Activated naive CD4-positive, alpha-beta T cell treated with anti-CD3 and anti-CD28 coated beads, Interleukin-2, amount 10 ng/mL, durations not matched to agents 7 days and 5 days (primary cell): ENCODE measurements around the gene UROC1.

Experiments
- CTCF ChIA-PET: fragments of 350-600 bp; sonication (Branson Sonifier 250); formaldehyde crosslinking; loops from one replicate; lab custom pipeline; 2021; ENCODE audit warnings: antibody characterized with exemption; lab: Charles Lee
- DNase-seq: peaks from one replicate; pipeline ENCODE4 v3.0.0-alpha.2; 2020
- H3K27ac Mint-ChIP-seq: one replicate; pipeline ENCODE4 v1.8.0; 2021; ENCODE audit warnings: mild to moderate bottlenecking, moderate library complexity, mixed read lengths
- H3K27me3 Mint-ChIP-seq: one replicate; pipeline ENCODE4 v1.8.0; 2021; ENCODE audit warnings: mild to moderate bottlenecking, mixed read lengths
- H3K36me3 Mint-ChIP-seq: one replicate; pipeline ENCODE4 v1.8.0; 2021; ENCODE audit warnings: mixed read lengths
- H3K4me1 Mint-ChIP-seq: one replicate; pipeline ENCODE4 v1.8.0; 2021; ENCODE audit warnings: mixed read lengths
- H3K4me3 Mint-ChIP-seq: one replicate; pipeline ENCODE4 v1.8.0; 2021; ENCODE audit warnings: mild to moderate bottlenecking, moderate library complexity, mixed read lengths
- H3K9me3 Mint-ChIP-seq: one replicate; pipeline ENCODE4 v1.8.0; 2021; ENCODE audit warnings: mixed read lengths

UROC1 gene

GRCh38 chr3:126530171-126531050 is 12.8 kb upstream of the UROC1 start:
- CTCF ChIA-PET, result interaction anchor here (1.0 kb wide), 1 partner anchor 8 kb away, joined by 3 read pairs; no protein-coding TSS in a partner anchor
- no peaks in the 10 kb centered on the region for H3K9me3 Mint-ChIP-seq
- H3K27me3 Mint-ChIP-seq, result peaks cover 28% of the 10 kb centered on the region
- H3K36me3 Mint-ChIP-seq, result no peaks in the 10 kb centered on the region
- H3K27ac Mint-ChIP-seq, result no peak overlapping the region
- no peak for DNase-seq
- no peak overlapping the region for H3K4me3 Mint-ChIP-seq
- H3K4me1 Mint-ChIP-seq, result no peaks in the 10 kb centered on the region

GRCh38 chr3:126529585-126530170 is 12.1 kb upstream of the UROC1 start:
- CTCF ChIA-PET, result no interaction called here
- no peaks in the 10 kb centered on the region for H3K4me1 Mint-ChIP-seq
- H3K9me3 Mint-ChIP-seq, result no peaks in the 10 kb centered on the region
- H3K36me3 Mint-ChIP-seq, result no peaks in the 10 kb centered on the region
- no peak for DNase-seq
- H3K27ac Mint-ChIP-seq, result no peak overlapping the region
- H3K4me3 Mint-ChIP-seq, result no peak overlapping the region
- H3K27me3 Mint-ChIP-seq, result peaks cover 34% of the 10 kb centered on the region

GRCh38 chr3:126528800-126529541 is 11.4 kb upstream of the UROC1 start:
- H3K36me3 Mint-ChIP-seq, result no peaks in the 10 kb centered on the region
- peaks cover 36% of the 10 kb centered on the region for H3K27me3 Mint-ChIP-seq
- H3K4me3 Mint-ChIP-seq, result no peak overlapping the region
- no peaks in the 10 kb centered on the region for H3K4me1 Mint-ChIP-seq
- H3K27ac Mint-ChIP-seq, result no peak overlapping the region
- CTCF ChIA-PET, result no interaction called here
- no peaks in the 10 kb centered on the region for H3K9me3 Mint-ChIP-seq
- DNase-seq, result no peak

GRCh38 chr3:126528419-126528799 is 10.8 kb upstream of the UROC1 start:
- no peak for DNase-seq
- CTCF ChIA-PET, result no interaction called here
- Mint-ChIP-seq H3K27me3 (peaks cover 36% of the 10 kb centered on the region), H3K4me3 (no peak overlapping the region), H3K36me3 (no peaks in the 10 kb centered on the region), H3K9me3 (no peaks in the 10 kb centered on the region), H3K27ac (no peak overlapping the region), H3K4me1 (no peaks in the 10 kb centered on the region)

- no peaks in the 10 kb centered on the region for H3K36me3 Mint-ChIP-seq
- no peak overlapping the region for H3K4me3 Mint-ChIP-seq
- peaks cover 42% of the 10 kb centered on the region for H3K27me3 Mint-ChIP-seq
- no peaks in the 10 kb centered on the region for H3K4me1 Mint-ChIP-seq
- H3K27ac Mint-ChIP-seq, result no peak overlapping the region
- CTCF ChIA-PET, result no interaction called here
- DNase-seq, result no peak
- no peaks in the 10 kb centered on the region for H3K9me3 Mint-ChIP-seq
Observed at GRCh38 chr3:126527455-126528211, 10.1 kb upstream of the UROC1 start.

GRCh38 chr3:126527006-126527405 is 9.4 kb upstream of the UROC1 start:
- no peak for DNase-seq
- H3K9me3 Mint-ChIP-seq, result no peaks in the 10 kb centered on the region
- H3K36me3 Mint-ChIP-seq, result no peaks in the 10 kb centered on the region
- H3K27me3 Mint-ChIP-seq, result peaks cover 47% of the 10 kb centered on the region
- H3K4me1 Mint-ChIP-seq, result no peaks in the 10 kb centered on the region
- CTCF ChIA-PET, result no interaction called here
- H3K27ac Mint-ChIP-seq, result no peak overlapping the region
- H3K4me3 Mint-ChIP-seq, result no peak overlapping the region

- CTCF ChIA-PET, result no interaction called here
Observed at GRCh38 chr3:126526668-126527005, 9.1 kb upstream of the UROC1 start.

GRCh38 chr3:126525853-126526667 is 8.5 kb upstream of the UROC1 start:
- no peaks in the 10 kb centered on the region for H3K36me3 Mint-ChIP-seq
- no peaks in the 10 kb centered on the region for H3K4me1 Mint-ChIP-seq
- CTCF ChIA-PET, result no interaction called here
- H3K9me3 Mint-ChIP-seq, result no peaks in the 10 kb centered on the region
- no peak for DNase-seq
- H3K27ac Mint-ChIP-seq, result no peak overlapping the region
- H3K4me3 Mint-ChIP-seq, result no peak overlapping the region
- H3K27me3 Mint-ChIP-seq, result peaks cover 54% of the 10 kb centered on the region

More at GRCh38 chr3:126526668-126527005, 9.1 kb upstream of the UROC1 start:
- Mint-ChIP-seq H3K4me1 (no peaks in the 10 kb centered on the region), H3K27ac (no peak overlapping the region), H3K27me3 (peaks cover 51% of the 10 kb centered on the region), H3K36me3 (no peaks in the 10 kb centered on the region), H3K9me3 (no peaks in the 10 kb centered on the region), H3K4me3 (no peak overlapping the region)
- no peak for DNase-seq

- CTCF ChIA-PET, result no interaction called here
- H3K4me3 Mint-ChIP-seq, result no peak overlapping the region
- H3K36me3 Mint-ChIP-seq, result no peaks in the 10 kb centered on the region
- H3K4me1 Mint-ChIP-seq, result no peaks in the 10 kb centered on the region
- H3K27ac Mint-ChIP-seq, result no peak overlapping the region
- no peak for DNase-seq
- H3K27me3 Mint-ChIP-seq, result peaks cover 51% of the 10 kb centered on the region
- no peaks in the 10 kb centered on the region for H3K9me3 Mint-ChIP-seq
Observed at GRCh38 chr3:126525091-126525852, 7.7 kb upstream of the UROC1 start.

- H3K27me3 Mint-ChIP-seq, result peaks cover 58% of the 10 kb centered on the region
- no peak overlapping the region for H3K4me3 Mint-ChIP-seq
- CTCF ChIA-PET, result no interaction called here
- no peak overlapping the region for H3K27ac Mint-ChIP-seq
- no peak for DNase-seq
- no peaks in the 10 kb centered on the region for H3K4me1 Mint-ChIP-seq
- no peaks in the 10 kb centered on the region for H3K9me3 Mint-ChIP-seq
- H3K36me3 Mint-ChIP-seq, result no peaks in the 10 kb centered on the region
Observed at GRCh38 chr3:126524429-126524988, 6.9 kb upstream of the UROC1 start.

- no peak within 1 kb of the TSS for H3K27ac Mint-ChIP-seq
- H3K9me3 Mint-ChIP-seq, result no peaks in the 10 kb centered on the region
- peaks cover 63% of the 10 kb centered on the region for H3K27me3 Mint-ChIP-seq
- no peaks in the 10 kb centered on the region for H3K4me1 Mint-ChIP-seq
- H3K36me3 Mint-ChIP-seq, result no peaks in the 10 kb centered on the region
- no peak for DNase-seq
- CTCF ChIA-PET, result interaction anchor here (1.0 to 1.6 kb wide), 5 partner anchors 11 to 1025 kb away, joined by 3 to 6 read pairs (median 4); no protein-coding TSS in a partner anchor
- H3K4me3 Mint-ChIP-seq, result no peak within 1 kb of the TSS
Observed at GRCh38 chr3:126523745-126524428, 6.3 kb upstream of the UROC1 start, which contains the start of gene CHST13. Gene CHST13, plus strand, starts transcription at chr3:126524155. Its CDS starts 178 bp downstream, at chr3:126524333.

- no peaks in the 10 kb centered on the region for H3K9me3 Mint-ChIP-seq
- H3K4me1 Mint-ChIP-seq, result no peaks in the 10 kb centered on the region
- H3K27me3 Mint-ChIP-seq, result peaks cover 69% of the 10 kb centered on the region
- H3K4me3 Mint-ChIP-seq, result no peak overlapping the region
- CTCF ChIA-PET, result interaction anchor here (0.6 to 2.4 kb wide), 19 partner anchors 8 to 1026 kb away, joined by 3 to 6 read pairs (median 3); partner anchors contain the start of gene TXNRD3
- no peak overlapping the region for H3K27ac Mint-ChIP-seq
- peak; percentile 50 for DNase-seq
- H3K36me3 Mint-ChIP-seq, result no peaks in the 10 kb centered on the region
Observed at GRCh38 chr3:126522363-126522788, 4.8 kb upstream of the UROC1 start.
